NT2/D1 (cell line): ENCODE results near the gene JUN.

Experiments
- YY1 ChIP-seq: IDR thresholded peaks from 2 replicates; pipeline ENCODE4 v1.6.1; 2011; ENCODE audit not compliant: insufficient read length, insufficient read depth
- ZNF274 ChIP-seq: IDR thresholded peaks from 2 replicates; pipeline ENCODE4 v1.6.1; 2011; ENCODE audit warnings: mild to moderate bottlenecking, low read depth, low read length

DNA sequence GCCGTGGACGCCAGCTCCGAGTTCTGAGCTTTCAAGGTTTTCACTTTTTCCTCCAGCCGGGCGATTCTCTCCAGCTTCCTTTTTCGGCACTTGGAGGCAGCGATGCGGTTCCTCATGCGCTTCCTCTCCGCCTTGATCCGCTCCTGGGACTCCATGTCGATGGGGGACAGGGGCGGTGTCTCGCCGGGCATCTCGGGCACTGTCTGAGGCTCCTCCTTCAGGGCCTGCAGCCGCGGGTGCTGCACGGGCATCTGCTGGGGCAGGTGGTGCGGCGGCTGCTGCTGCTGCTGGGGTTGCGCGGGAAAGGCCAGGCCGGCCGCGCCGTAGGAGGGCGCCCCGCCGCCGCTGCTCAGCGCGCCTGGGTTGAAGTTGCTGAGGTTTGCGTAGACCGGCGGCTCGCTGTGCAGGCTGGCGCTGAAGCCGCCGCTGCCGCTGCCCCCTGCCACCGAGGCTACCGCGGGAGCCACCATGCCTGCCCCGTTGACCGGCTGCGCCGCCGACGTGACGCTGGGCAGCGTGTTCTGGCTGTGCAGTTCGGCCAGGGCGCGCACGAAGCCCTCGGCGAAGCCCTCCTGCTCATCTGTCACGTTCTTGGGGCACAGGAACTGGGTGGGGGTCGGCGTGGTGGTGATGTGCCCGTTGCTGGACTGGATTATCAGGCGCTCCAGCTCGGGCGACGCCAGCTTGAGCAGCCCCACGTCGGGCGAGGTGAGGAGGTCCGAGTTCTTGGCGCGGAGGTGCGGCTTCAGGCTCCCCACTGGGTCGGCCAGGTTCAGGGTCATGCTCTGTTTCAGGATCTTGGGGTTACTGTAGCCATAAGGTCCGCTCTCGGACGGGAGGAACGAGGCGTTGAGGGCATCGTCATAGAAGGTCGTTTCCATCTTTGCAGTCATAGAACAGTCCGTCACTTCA is 1.4 kb downstream of the JUN start:
- TF ChIP-seq YY1, result no peak
- TF ChIP-seq ZNF274, result no peak
